Gastrocnemius medialis (tissue), 4 donors: ENCODE results near the gene MMRN1. TPM values are rescaled to one million over a fixed set of nuclear protein-coding genes. Genes with fewer than 3 reads are reported as not detected.

Source experiments
- ATAC-seq, 2 donors: fragments of 150-250 bp; one replicate each; pipeline ENCODE4 v1.9.1; 2016
- DNase-seq, 2 donors: peaks; one replicate each; pipeline ENCODE4 v3.0.0-alpha.2; 2019
- H3K27ac ChIP-seq, 4 donors: fragments of 200-600 bp; sonication (generic); 1 replicate in 1 of 4; 2 replicates in 3 of 4; pipeline ENCODE4 v1.5.1; 2016 to 2018; ENCODE audit warnings: mild to moderate bottlenecking in 2 of 4, moderate library complexity in 1 of 4
- H3K27me3 ChIP-seq, 3 donors: fragments of 200-600 bp; sonication (generic) in 2 of 3; 1 replicate in 1 of 3; 2 replicates in 2 of 3; pipeline versions ENCODE4 v1.5.1 to v1.6.0; 2016 to 2019; ENCODE audit warnings: mild to moderate bottlenecking in 1 of 3, moderate library complexity in 1 of 3
- H3K36me3 ChIP-seq, 2 donors: fragments of 200-600 bp; sonication (generic) in 1 of 2; one replicate each; pipeline ENCODE4 v1.5.1; 2017 to 2018
- H3K4me1 ChIP-seq, 2 donors: fragments of 200-600 bp; sonication (generic) in 1 of 2; one replicate each; pipeline ENCODE4 v1.5.1; 2016 to 2017; ENCODE audit warnings: mild to moderate bottlenecking in 2 of 2
- H3K4me3 ChIP-seq, 4 donors: fragments of 200-600 bp; sonication (generic) in 3 of 4; 1 replicate in 1 of 4; 2 replicates in 3 of 4; pipeline ENCODE4 v1.5.1; 2016 to 2019; ENCODE audit warnings: mild to moderate bottlenecking in 2 of 4
- H3K9me3 ChIP-seq, 3 donors: fragments of 200-600 bp; sonication (generic) in 2 of 3; 1 replicate in 1 of 3; 2 replicates in 2 of 3; pipeline ENCODE4 v1.5.1; 2016 to 2019
- CTCF ChIP-seq, 5 experiments: fragments of 450-650 bp in 3 of 5; fragments of 200-600 bp in 2 of 5; sonication (generic) in 2 of 5; IDR thresholded peaks in 4 of 5; conservative IDR thresholded peaks in 1 of 5; 1 replicate in 4 of 5; 2 replicates in 1 of 5; pipeline ENCODE4 v1.5.1; 2016 to 2019; ENCODE audit warnings: antibody characterized with exemption in 5 of 5, mild to moderate bottlenecking in 3 of 5, moderate library complexity in 3 of 5
- POLR2A ChIP-seq, 2 donors: fragments of 450-650 bp; IDR thresholded peaks; one replicate each; pipeline ENCODE4 v1.6.1; 2017; ENCODE audit warnings: antibody characterized with exemption in 2 of 2, mild to moderate bottlenecking in 2 of 2, moderate library complexity in 2 of 2
- in situ Hi-C, 4 donors: fragments of 200-750 bp; cut with MboI; loops; one replicate each; pipeline versions ENCODE4 v1.15.0 to v1.8.0; 2017; ENCODE audit warnings: low sequenced_read_pairs in 4 of 4
- intact Hi-C: fragments of 100-400 bp; cut with DNase I; formaldehyde crosslinking; loops from one replicate; pipeline ENCODE4 v1.15.1; 2023; ENCODE audit warnings: low total_unique reads
- total RNA-seq, 4 donors: library from RNA; depleted of rRNA; stranded (reverse); fragments of >200 nt; gene quantifications; one replicate each; pipeline versions ENCODE4 v1.1.0 to v1.2.3, GENCODE V29; 2016

The MMRN1 gene
- total RNA-seq, 4 donors from 2014 or later, result 0.39 to 3.5 (median 2.3) TPM

GRCh38 chr4:89988268-89988667, 93.6 kb downstream of the MMRN1 start:
- Histone ChIP-seq H3K36me3 (no peaks in the 10 kb centered on the region), H3K27me3 (no peaks in the 10 kb centered on the region), H3K4me1 (no peaks in the 10 kb centered on the region), H3K4me3 (no peak overlapping the region), H3K27ac (no peak overlapping the region), H3K9me3 (no peaks in the 10 kb centered on the region)
- no peak for ATAC-seq
- in situ Hi-C loops (no loop called here), intact Hi-C loops (no loop called here)
- TF ChIP-seq CTCF (IDR thresholded peaks at IDR 0.05 in 4 of 5, conservative IDR thresholded peaks at IDR 0.05 in 1 of 5) (no peak), POLR2A (IDR thresholded peaks at IDR 0.05) (no peak)
- no peak for DNase-seq

- Histone ChIP-seq H3K27ac (no peak overlapping the region), H3K36me3 (no peaks in the 10 kb centered on the region), H3K27me3 (no peaks in the 10 kb centered on the region), H3K4me1 (no peaks in the 10 kb centered on the region), H3K4me3 (no peak overlapping the region), H3K9me3 (no peaks in the 10 kb centered on the region)
- DNase-seq (no peak), ATAC-seq (no peak)
- intact Hi-C loops (no loop called here), in situ Hi-C loops (no loop called here)
- TF ChIP-seq POLR2A (IDR thresholded peaks at IDR 0.05), result no peak
- TF ChIP-seq CTCF (IDR thresholded peaks at IDR 0.05 in 4 of 5, conservative IDR thresholded peaks at IDR 0.05 in 1 of 5), result no peak
Observed at GRCh38 chr4:89992744-89993143, 98.1 kb downstream of the MMRN1 start.

- H3K9me3 ChIP-seq, result no peaks in the 10 kb centered on the region
- no peak overlapping the region for H3K4me3 ChIP-seq
- no peak overlapping the region for H3K27ac ChIP-seq
- H3K36me3 ChIP-seq, result no peaks in the 10 kb centered on the region
- DNase-seq (no peak), ATAC-seq (no peak)
- in situ Hi-C loops, result no loop called here
- H3K27me3 ChIP-seq, result no peaks in the 10 kb centered on the region
- TF ChIP-seq POLR2A (IDR thresholded peaks at IDR 0.05) (no peak), CTCF (IDR thresholded peaks at IDR 0.05 in 4 of 5, conservative IDR thresholded peaks at IDR 0.05 in 1 of 5) (no peak)
- no peaks in the 10 kb centered on the region for H3K4me1 ChIP-seq
- intact Hi-C loops, result no loop called here
Observed at GRCh38 chr4:89994176-89994873, 99.7 kb downstream of the MMRN1 start.

GRCh38 chr4:89995006-89995405, 100.4 kb downstream of the MMRN1 start:
- ATAC-seq (no peak), DNase-seq (no peak)
- H3K4me1 ChIP-seq, result no peaks in the 10 kb centered on the region
- H3K36me3 ChIP-seq, result no peaks in the 10 kb centered on the region
- no peak overlapping the region for H3K27ac ChIP-seq
- in situ Hi-C loops (no loop called here), intact Hi-C loops (no loop called here)
- no peak for TF ChIP-seq CTCF (IDR thresholded peaks at IDR 0.05 in 4 of 5, conservative IDR thresholded peaks at IDR 0.05 in 1 of 5)
- no peak for TF ChIP-seq POLR2A (IDR thresholded peaks at IDR 0.05)
- no peak overlapping the region for H3K4me3 ChIP-seq
- H3K27me3 ChIP-seq, result no peaks in the 10 kb centered on the region
- no peaks in the 10 kb centered on the region for H3K9me3 ChIP-seq

GRCh38 chr4:89995814-89996213, 101.2 kb downstream of the MMRN1 start:
- intact Hi-C loops, result no loop called here
- Histone ChIP-seq H3K4me3 (no peak overlapping the region), H3K36me3 (no peaks in the 10 kb centered on the region), H3K9me3 (no peaks in the 10 kb centered on the region), H3K27me3 (no peaks in the 10 kb centered on the region), H3K27ac (no peak overlapping the region), H3K4me1 (no peaks in the 10 kb centered on the region)
- DNase-seq, result no peak
- TF ChIP-seq CTCF (IDR thresholded peaks at IDR 0.05 in 4 of 5, conservative IDR thresholded peaks at IDR 0.05 in 1 of 5) (no peak), POLR2A (IDR thresholded peaks at IDR 0.05) (no peak)
- no peak for ATAC-seq
- in situ Hi-C loops, result no loop called here
